ENCODE data around the gene LRRC28. TPM values are rescaled to one million over a fixed set of nuclear protein-coding genes. Genes with fewer than 3 reads are reported as not detected.
A peak's percentile ranks its signal among the peaks of the same experiment; 100 is the strongest.

The LRRC28 gene
- total and polyA plus RNA-seq, 2 of the 4 experiments (the other 2 are of a cell fraction) = 12.7 to 21.1 TPM

- in situ Hi-C loops (cut with MboI; ENCODE audit: low sequenced_read_pairs) = no loop called here
- CTCF ChIA-PET = interaction anchor here (0.7 to 1.2 kb wide), 3 partner anchors 11 to 378 kb away, joined by 3 to 6 read pairs (median 3); no protein-coding TSS in a partner anchor
Measured at GRCh38 chr15:99385005-99385669, 133.9 kb downstream of the LRRC28 start.

More at GRCh38 chr15:99385005-99385669, 133.9 kb downstream of the LRRC28 start:
- TF ChIP-seq MAZ (IDR thresholded peaks at IDR 0.05; ENCODE audit: borderline replicate concordance, low read depth, low read length) (no peak), RCOR1 (IDR thresholded peaks at IDR 0.05; ENCODE audit: insufficient replicate concordance, low read length) (no peak), USF2 (IDR thresholded peaks at IDR 0.05; ENCODE audit: low read depth, low read length) (no peak), CTCF (conservative IDR thresholded peaks at IDR 0.05; ENCODE audit: low read depth, low read length) (no peak), MXI1 (IDR thresholded peaks at IDR 0.05; ENCODE audit: borderline replicate concordance, low read depth, low read length) (no peak), SMC3 (IDR thresholded peaks at IDR 0.05; ENCODE audit: low read depth, low read length) (no peak), CHD1 (IDR thresholded peaks at IDR 0.05; ENCODE audit: low read depth, low read length) (no peak), POLR2A (IDR thresholded peaks at IDR 0.05; ENCODE audit: low read depth, low read length) (no peak), MAFK (IDR thresholded peaks at IDR 0.05; ENCODE audit: low read depth, low read length) (no peak), RAD21 (IDR thresholded peaks at IDR 0.05; ENCODE audit: low read length) (no peak), CEBPB (IDR thresholded peaks at IDR 0.05; ENCODE audit: low read depth, low read length) (no peak), ELK1 (IDR thresholded peaks at IDR 0.05; ENCODE audit: borderline replicate concordance, low read depth, low read length) (no peak), FOS (IDR thresholded peaks at IDR 0.05; ENCODE audit: low read depth, low read length) (no peak), NFE2L2 (IDR thresholded peaks at IDR 0.05; ENCODE audit: low read depth, low read length) (no peak), BHLHE40 (IDR thresholded peaks at IDR 0.05; ENCODE audit: low read depth, low read length) (no peak), RFX5 (IDR thresholded peaks at IDR 0.05; ENCODE audit: low read depth, low read length) (no peak)
- Histone ChIP-seq H3K14ac (replicated peaks; ENCODE audit: low read depth, low read length) (no peak overlapping the region), H3K27me3 (ENCODE audit: control insufficient read depth, insufficient read depth, low read length) (no peaks in the 10 kb centered on the region), H3K27ac (ENCODE audit: insufficient read depth, low read length) (no peak overlapping the region), H3K4me2 (ENCODE audit: low read depth, low read length) (no peak overlapping the region), H3K56ac (ENCODE audit: extremely low read depth, insufficient read depth, low read length) (no peak overlapping the region), H4K5ac (ENCODE audit: low read depth, low read length) (no peak overlapping the region), H3K23ac (ENCODE audit: low read depth, low read length) (no peak overlapping the region), H3K4ac (ENCODE audit: low read depth, low read length) (no peak overlapping the region), H3K9ac (ENCODE audit: low read depth, low read length) (no peak overlapping the region), H4K8ac (ENCODE audit: low read depth in 2 of 2, low read length in 2 of 2) (no peak overlapping the region), H2AK5ac (ENCODE audit: low read depth, low read length) (no peak overlapping the region), H2AFZ (replicated peaks; ENCODE audit: low read length, poor library complexity) (no peak overlapping the region), H2BK15ac (ENCODE audit: low read depth, low read length) (no peak overlapping the region), H3K79me1 (ENCODE audit: low read depth in 1 of 2, low read length in 2 of 2) (no peaks in the 10 kb centered on the region), H2BK20ac (ENCODE audit: low read depth, low read length) (no peak overlapping the region), H3K4me3 (ENCODE audit: insufficient read depth, low read depth, low read length) (no peak overlapping the region), H3K9me3 (ENCODE audit: control insufficient read depth, insufficient read depth, low read length) (no peaks in the 10 kb centered on the region), H4K20me1 (ENCODE audit: insufficient read depth, low read length) (no peaks in the 10 kb centered on the region), H2AK9ac (replicated peaks; ENCODE audit: low read depth, low read length, poor library complexity) (peak overlapping the region; percentile 72), H3K18ac (ENCODE audit: low read depth, low read length) (no peak overlapping the region; the same call in 1 of the 2 replicates), H3K9me1 (ENCODE audit: insufficient read depth, low read length) (peaks cover 3% of the 10 kb centered on the region; the same call in 1 of the 2 replicates), H2BK120ac (ENCODE audit: low read depth, low read length) (no peak overlapping the region), H3K4me1 (ENCODE audit: control insufficient read depth, insufficient read depth, low read length) (peaks cover 8% of the 10 kb centered on the region), H4K91ac (ENCODE audit: insufficient read depth, low read depth, low read length) (no peak overlapping the region), H2BK5ac (ENCODE audit: low read depth, low read length, poor library complexity, severe bottlenecking) (no peak overlapping the region), H3K36me3 (ENCODE audit: control insufficient read depth, insufficient read depth, low read length) (no peaks in the 10 kb centered on the region)
- dilution Hi-C loops (cut with HindIII; ENCODE audit: low sequenced_read_pairs, unreplicated experiment) (no loop called here), intact Hi-C loops (cut with micrococcal nuclease) (no loop called here)
- no TSS peak for BruUV-seq (replicated peaks)
- WGBS, 2 experiments (ENCODE audit: extremely low coverage in 2 of 2, insufficient read length in 1 of 2) = no CpG with 5 or more reads among the region's 6 CpGs
- no peak for DNase-seq
- POLR2A ChIA-PET (ENCODE audit: unreplicated experiment) = no interaction called here
- ATAC-seq (ENCODE audit: low read depth) = no peak
